Fibroblast of skin of left quadriceps (primary cell): ENCODE data around the gene RELB.
"Not testable (repeated sequence)": the region's sequence is repeated elsewhere in the genome, so short reads cannot be mapped to it uniquely, and the experiment has no call there.

ENCODE experiments used
- DNase-seq, 2 experiments: peaks; one replicate each; pipeline ENCODE4 v3.0.0-alpha.2; 2013; ENCODE audit warnings: low read depth in 2 of 2

Gene RELB, protein sequence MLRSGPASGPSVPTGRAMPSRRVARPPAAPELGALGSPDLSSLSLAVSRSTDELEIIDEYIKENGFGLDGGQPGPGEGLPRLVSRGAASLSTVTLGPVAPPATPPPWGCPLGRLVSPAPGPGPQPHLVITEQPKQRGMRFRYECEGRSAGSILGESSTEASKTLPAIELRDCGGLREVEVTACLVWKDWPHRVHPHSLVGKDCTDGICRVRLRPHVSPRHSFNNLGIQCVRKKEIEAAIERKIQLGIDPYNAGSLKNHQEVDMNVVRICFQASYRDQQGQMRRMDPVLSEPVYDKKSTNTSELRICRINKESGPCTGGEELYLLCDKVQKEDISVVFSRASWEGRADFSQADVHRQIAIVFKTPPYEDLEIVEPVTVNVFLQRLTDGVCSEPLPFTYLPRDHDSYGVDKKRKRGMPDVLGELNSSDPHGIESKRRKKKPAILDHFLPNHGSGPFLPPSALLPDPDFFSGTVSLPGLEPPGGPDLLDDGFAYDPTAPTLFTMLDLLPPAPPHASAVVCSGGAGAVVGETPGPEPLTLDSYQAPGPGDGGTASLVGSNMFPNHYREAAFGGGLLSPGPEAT

DNA sequence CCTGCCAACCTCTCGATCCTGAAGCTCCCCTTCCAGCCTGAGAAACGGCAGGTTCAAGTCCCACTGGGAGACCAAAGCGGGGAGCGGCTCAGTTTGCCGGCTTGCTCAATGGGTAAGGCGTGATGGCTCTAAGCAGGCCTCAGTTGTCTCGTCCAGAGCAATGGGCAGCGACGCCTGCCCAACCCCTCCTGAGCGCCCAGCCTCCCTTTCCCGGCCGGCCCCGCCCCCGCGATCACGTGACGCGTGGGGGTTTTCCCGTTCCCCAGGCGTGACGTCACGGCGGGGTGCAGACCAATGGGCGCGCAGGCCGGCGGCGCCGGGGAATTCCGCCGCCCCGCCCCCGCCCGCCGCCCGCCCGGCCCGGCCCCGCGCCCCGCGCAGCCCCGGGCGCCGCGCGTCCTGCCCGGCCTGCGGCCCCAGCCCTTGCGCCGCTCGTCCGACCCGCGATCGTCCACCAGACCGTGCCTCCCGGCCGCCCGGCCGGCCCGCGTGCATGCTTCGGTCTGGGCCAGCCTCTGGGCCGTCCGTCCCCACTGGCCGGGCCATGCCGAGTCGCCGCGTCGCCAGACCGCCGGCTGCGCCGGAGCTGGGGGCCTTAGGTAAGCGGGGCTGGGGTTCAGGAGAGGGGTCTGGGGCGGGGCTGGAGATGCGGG is at the start of gene RELB:
Gene RELB, plus strand, starts transcription at position 378 of the 653 bp plus-strand sequence. Its CDS starts 116 bp downstream, at position 494.
- DNase-seq: peak; percentile 79 to 80

DNA sequence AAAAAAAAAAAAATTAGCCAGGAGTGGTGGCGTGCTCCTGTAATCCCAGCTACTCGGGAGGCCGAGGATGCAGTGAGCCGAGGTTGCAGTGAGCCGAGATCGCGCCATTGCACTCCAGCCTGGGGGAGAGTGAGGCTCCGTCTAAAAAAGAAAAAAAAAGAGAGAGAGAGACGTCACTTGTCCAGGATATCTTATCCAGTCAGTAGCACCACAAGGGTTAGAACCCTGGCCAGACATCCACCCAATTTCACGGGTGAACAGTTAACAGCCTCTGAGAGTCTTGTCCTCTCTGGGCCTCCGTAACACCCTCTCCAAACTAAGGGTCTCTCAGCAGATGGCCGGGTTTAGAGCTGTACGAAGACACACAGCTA is 47.0 kb upstream of the RELB start:
- DNase-seq: no peak

DNA sequence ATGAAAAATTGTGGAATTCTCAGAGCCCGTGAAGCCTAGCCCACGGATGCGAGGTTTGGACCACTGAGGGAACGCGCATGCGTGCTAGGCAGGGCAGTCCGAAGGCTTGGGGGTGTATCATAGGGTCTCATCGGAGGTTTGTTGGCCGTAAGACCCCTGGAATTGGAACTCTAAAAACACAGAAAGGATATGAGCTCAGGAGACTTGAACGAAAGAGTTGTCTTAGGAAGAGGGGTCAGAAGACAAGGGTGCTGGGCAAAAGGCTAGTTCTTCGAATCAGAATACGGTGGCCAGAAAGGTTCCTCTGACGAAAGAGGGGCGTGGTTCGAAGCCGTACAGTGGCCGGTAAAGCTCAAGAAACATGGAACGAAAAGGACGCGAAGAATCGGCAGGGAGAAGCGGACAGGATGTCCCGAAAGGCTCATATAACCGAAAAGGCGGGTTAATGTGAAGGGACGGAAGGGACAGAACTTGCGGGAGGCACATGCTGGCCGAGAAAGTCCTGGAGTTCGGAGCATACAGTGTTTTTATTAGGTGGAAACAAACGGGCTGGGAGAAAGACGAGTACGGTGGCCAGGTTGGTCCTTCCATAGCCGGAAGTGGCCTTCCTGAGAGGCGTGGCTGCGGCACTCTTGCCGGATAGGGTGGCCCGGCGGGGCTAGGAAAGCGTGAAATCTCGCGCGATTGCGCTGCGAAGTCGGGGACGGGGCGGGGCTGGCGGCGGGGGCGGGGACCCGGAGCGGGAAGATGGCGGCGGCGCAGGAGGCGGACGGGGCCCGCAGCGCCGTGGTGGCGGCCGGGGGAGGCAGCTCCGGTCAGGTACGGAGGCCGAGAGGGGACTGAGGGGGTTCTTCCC is 46.4 kb upstream of the RELB start, which contains the start of gene CLPTM1:
Gene CLPTM1, plus strand, starts transcription at position 732 of the 856 bp plus-strand sequence. Its CDS starts 16 bp downstream, at position 748.
- peak; percentile 92 to 93 for DNase-seq

DNA sequence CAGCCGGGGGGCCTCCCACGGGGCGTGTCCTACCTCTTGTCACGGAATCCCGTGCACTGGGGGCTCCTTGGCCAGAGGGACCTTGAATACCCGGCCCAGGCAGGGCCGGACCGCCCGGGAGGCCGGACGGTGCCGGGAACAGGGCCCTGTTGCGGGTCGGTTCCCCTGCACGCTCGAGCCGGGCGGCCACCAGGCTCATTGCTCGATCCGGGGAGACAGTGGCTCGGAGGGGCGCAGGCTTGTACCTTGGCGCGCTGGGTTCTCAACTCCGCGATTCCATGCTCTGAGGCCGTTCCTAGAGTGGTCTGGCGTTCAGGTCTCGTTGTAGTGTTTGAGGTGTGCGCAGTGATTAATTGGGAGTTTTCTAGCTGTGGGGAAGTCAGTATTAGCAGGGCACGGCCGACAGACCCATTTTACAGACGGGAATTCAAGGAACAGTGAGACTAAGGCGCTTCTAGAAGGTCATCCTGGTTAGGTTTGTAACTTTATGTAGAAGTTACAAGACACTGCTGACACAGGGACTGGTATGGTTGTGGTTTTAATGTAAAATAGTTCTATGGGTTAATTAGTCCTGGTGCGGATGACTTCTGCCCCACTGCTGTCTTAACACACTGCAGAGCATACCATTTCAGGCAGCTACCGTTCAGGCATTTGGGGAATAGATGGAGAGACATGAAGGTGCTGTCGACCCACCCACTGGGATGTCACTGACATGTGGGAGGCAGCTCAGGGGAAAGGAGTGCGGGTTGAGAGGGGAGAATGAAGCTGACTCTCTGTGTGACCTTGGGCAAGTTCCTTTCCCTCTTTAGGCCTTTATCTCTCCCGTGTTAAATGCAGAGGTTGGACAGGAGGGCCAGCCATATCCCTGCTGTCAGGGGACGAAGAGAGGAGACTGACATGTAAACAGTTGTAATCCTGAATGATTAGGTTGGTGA is 45.5 kb upstream of the RELB start:
- no peak for DNase-seq

DNA sequence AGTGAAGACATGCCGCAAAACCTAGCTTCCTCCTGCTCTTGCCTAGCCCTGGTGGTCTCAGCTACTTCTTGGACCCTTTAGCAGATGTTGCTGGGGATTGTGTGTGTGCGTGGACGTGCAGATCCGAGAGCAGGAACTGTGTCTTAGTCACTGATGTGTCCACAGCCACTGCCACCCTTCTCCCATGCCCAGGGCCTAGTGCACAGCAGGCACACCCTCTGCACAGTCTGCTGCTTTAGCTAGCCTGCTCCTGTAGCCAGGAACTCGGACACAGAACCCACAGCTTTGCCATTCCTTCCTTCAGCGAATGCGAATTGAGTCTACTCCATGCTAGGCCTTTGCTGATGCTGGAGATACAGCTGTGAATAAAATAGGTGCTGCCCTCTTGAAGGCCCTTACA is 43.7 kb upstream of the RELB start:
- no peak for DNase-seq

DNA sequence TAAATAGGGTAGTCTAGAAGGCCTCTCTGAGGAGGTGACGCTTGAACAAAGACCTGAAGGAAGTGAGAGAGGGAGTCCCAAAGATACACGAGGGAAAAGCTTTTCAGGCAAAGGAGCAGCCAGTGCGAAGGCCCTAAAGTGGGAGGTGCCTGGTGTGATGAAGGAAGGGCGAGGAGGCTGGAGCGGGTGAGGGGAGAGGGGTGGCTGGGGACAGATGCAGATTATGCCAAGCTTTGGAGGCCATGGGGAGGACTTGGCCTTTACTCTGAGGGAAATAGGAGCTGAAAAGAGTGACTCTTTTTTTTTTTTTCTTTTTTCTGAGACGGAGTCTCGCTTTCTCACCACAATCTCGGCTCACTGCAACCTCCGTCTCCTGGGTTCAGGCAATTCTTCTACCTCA is 43.2 kb upstream of the RELB start:
- no peak for DNase-seq

DNA sequence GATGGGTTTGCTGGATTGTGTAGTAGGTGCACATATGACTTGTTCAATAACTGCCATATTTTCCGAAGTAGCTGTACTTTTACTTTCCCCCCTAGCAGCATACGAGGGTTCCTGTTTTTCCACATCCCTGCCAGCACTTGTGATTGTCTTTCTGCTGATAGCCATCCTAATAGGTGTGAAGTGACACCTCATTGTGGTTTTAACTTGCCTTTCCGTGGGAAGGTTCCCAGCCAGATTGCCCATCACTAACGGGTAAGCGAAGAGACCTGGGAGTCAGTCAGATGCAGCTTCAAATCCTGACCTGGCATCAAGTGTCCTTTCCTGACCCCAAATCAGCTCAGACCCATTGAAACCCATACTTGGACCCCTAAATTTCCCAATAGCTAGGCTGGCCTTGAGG is 41.6 kb upstream of the RELB start:
- DNase-seq: no peak

DNA sequence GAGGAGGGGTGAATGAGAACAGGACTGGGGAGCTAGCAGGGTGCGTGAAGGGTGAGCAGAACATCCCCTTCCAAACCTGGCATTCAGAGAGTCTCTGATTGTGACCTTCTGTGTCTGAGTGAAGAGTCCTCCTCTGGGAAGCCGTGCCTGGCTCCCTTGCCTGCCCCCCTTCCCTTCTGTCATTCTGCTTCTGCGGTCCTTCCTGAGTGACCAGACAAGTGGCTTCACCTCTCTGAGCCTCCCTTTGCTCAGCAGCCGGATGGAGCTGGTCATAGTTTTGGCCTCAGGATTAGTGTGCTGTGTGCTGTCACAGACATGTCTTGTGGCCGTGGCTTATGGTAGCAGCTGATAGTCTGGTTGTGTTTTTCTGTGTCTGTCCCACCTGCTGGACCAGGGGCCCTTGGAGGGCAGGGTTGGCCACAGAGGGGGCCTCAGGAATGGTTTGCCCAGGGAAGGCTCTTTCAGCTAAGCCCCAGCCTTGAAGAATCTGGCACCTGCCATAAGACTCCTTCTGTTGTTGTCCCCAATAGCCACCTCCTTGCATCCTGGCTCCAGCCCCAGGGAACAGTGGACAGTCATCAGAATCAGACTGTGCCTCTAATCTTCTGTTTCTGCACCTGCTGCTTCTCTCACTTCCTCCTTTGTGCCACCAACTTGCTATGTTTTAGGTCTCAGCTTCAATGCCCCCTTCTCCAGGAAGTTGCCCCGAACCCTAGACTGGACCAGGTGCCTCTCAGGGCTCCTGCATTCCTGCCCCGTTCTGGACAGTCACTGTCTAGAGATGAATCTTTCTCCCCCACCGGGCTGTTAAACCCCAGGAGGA is 40.1 kb upstream of the RELB start:
- DNase-seq: no peak

DNA sequence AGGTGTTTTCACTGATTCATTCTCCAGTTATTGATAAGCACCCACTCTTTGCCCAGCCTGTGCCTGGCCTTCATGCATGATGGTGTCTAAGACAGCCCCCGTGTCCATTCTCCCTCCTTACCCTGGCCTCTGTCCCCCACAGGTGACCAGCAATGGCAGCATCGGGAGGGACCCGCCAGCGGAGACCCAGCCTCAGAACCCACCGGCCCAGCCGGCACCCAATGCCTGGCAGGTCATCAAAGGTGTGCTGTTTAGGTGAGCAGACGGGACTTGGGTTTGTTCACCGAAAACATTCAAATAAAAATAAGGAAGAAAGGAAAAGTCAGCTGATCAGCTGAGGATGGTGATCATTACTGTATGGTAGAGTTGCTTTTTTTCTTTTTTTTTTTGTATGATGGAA is 39.4 kb upstream of the RELB start:
- no peak for DNase-seq

DNA sequence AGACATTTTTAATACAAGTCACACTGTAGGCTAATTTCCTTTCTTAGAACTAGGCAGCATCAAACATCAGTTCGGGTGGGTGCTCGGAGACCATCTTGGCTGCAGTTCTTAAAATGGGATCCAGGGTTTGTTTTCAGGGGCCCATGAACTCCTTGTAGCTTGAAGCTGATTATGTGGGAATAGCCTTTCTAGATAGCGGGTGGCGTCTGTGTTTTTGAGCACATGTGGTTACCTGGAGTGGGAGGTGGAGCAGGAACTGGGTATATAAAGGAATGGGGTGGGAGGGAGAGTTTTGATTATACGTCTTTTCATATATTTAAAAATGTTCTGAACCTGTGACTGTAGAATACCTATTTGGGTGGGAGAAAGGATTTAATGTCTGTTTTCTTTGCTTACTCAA is 33.1 kb upstream of the RELB start:
- DNase-seq: no peak

DNA sequence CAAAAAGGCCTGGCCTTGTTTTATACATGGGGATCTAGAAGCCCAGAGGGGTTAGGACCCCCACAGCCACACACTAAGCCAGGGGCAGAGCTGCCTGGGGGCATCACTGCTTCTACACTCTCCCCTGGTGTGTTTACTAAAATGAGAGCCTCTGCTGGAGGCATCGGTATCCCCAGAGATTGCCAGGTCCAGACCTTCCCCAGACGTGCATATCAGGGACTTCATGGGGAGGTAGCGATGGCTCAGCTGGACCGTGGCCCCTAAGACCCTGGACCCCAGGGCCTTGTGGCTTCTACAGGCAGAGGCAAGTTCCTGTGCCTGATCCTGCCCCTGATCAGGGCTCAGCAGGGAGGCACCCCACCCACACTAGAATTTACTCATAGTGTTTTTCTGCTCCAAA is 32.6 kb upstream of the RELB start:
- DNase-seq: no peak

DNA sequence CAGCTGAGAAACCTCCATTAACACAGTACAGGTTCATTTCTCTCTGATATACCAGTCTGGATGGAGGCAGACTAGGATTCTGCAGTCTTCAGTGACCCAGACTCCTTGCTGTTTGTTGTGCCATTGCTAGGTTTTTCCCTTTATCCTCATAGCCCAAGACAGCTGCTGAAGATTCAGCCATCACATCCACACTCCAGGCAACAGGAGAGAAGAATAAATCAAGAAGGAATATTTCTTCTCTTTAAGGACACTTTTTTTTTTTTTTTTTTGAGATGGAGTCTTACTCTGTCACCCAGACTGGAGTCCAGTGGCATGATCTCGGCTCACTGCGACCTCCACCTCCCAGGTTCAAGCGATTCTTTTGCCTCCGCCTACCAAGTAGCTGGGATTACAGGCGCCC is 31.8 kb upstream of the RELB start:
- DNase-seq: no peak

DNA sequence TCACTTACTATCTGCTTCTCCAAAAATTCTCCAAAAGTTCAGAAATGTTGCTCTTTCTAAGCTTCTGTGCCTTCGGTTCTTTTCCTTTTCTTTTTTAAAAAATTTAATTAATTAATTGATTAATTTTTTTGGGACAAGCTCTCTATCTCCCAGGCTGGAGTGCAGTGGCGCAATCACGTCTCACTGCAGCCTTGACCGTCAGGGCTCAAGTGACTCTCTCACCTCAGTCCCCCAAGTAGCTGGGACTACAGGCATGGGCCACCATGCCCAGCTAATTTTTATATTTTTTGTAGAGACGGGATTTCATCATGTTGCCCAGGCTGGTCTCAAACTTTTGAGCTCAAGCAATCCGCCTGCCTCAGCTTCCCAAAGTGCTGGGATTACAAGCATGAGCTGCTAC is 29.8 kb upstream of the RELB start:
- not testable (repeated sequence) for DNase-seq

DNA sequence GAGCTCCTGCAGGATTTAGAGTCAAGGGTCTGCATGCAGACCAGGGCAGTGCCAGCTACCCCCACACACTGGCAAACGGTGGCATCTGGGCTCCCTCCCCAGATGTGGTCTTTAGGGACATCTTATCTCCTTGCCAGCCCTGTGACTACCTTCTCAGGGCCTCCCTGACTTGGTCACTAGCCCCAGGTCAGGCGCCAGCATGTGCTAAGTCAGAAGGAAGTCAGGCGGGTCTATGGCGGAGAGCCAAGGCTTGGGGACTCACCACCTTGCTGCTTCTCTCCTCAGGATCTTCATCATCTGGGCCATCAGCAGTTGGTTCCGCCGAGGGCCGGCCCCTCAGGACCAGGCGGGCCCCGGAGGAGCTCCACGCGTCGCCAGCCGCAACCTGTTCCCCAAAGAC is 28.5 kb upstream of the RELB start:
- DNase-seq: no peak

DNA sequence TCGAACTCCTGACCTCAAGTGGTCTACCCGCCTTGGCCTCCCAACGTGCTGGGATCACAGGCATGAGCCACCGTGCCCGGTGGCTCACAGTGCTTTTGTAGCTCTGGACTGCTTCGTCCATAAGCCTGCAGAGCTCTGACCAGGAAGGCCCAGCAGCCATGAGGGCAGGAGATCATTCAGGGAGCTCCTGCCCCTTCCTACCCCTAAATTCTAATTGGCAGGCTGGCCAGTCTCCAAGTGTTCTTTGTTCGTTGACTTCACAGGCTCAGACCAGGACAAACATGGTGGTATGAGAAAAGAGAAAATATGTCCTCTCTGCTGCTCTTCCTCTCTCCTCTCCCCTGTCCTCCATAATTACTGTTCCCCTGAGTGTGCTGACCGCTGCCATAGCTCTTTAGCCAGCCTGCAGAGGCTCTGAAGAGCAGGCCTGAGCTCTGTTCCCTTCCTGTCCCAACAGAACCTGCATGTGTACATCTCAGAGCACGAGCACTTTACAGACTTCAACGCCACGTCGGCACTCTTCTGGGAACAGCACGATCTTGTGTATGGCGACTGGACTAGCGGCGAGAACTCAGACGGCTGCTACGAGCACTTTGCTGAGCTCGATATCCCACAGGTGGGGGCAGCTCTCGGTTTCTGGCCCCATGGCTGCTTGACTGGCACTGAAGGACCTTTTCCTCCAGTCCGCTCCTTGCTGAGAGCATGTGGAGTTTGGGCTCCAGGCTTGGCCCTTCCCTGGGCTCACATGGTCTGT is 27.1 kb upstream of the RELB start:
- no peak for DNase-seq

DNA sequence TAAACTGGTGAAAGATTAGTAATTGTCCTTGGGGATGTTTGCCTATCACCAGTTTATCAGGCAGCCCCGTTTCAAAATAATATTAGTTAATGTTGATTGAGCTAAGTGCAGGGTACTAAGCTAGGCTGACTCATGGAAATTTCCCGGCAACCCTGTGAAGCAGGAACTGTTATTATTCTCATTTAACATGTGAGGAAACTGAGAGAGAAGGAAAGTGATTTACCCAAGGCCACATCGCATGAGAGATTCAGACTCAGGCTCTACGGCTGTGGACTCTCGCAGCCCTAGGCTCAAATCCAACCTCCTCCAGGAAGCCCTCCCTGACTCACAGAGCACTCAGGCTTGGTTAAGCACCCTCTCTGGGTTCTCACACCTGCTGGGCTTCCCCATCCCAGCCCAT is 26.4 kb upstream of the RELB start:
- no peak for DNase-seq

DNA sequence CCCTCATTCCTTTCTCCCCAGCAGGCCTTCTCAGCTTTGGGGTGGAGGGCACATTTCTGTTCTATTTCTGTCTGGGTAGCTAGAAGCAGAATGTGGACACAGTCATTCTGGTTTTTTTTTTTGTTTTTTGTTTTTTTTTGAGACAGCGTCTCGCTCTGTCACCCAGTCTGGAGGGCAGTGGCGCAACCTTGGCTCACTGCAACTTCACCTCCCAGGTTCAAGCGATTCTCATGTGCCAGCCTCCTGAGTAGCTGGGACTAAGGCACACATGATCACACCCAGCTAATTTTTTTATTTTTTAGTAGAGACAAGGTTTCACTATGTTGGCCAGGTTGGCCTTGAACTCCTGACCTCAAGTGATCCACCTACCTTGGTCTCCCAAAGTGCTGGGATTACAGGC is 25.8 kb upstream of the RELB start:
- no peak for DNase-seq

DNA sequence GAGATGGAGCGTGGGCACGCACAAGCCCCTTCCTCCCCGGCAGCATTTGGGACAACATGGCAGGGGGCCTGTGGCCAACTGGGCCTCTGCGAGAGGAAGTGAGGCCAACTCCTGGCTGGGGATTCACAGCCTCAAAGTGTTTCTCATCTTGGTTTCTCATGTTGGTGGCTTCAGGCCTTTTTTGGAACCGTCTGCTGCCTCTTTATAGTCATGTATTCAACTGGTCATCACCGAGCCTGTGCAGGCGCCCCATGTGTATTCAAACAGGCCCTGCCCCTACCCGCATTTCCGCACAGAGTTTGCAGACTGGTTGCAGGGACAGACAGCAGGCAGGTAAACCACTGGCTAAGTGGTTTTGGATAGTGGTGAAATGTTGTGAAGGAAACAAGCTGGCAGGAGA is 17.3 kb upstream of the RELB start:
- no peak for DNase-seq

DNA sequence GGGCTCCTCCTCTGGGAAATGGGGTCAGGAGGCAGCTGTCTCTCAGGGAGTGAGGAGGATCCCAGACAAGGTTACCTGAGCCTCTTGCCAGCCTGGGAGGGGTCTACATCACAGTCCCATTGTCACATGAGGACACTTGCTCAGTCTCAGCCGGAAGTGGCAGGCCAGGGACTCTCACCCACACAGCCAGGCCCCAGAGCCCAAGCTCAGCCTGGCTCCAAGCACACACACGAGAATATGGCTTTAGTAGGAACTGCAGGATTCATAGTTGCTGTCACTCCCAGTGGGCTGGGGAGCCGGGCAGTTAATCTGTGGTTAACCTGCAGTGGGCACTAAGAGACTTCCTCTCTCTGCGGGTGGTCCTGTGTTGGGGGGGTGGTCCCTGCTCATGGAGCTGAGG is 15.8 kb upstream of the RELB start:
- no peak for DNase-seq
